Activated CD4-positive, CD25-positive, alpha-beta regulatory T cell (primary cell): Measurements from ENCODE around the gene ACBD4.
"Not testable (repeated sequence)": the region's sequence is repeated elsewhere in the genome, so short reads cannot be mapped to it uniquely, and the experiment has no call there.

Source experiments
- DNase-seq, 4 experiments: peaks; one replicate each; lab custom pipeline; 2025; lab: John Stamatoyannopoulos, UW

The ACBD4 gene

GRCh38 chr17:45119964-45120363 lies 15.5 kb upstream of the ACBD4 start:
- no peak for DNase-seq

- no peak for DNase-seq
These were observed 14.9 kb upstream of the ACBD4 start for GRCh38 chr17:45120558-45120957.

- DNase-seq: no peak
These were observed 14.4 kb upstream of the ACBD4 start for GRCh38 chr17:45121055-45121454.

- DNase-seq: no peak
These were observed 12.3 kb upstream of the ACBD4 start for GRCh38 chr17:45123076-45123770.

- DNase-seq: peak in 2 of 4 experiments; percentile 18 to 20
These were observed 11.3 kb upstream of the ACBD4 start for GRCh38 chr17:45123930-45124796.

- DNase-seq: not testable (repeated sequence)
These were observed 10.7 kb upstream of the ACBD4 start for GRCh38 chr17:45124797-45125122.

- no peak for DNase-seq
These were observed 10.0 kb upstream of the ACBD4 start for GRCh38 chr17:45125509-45125908.

GRCh38 chr17:45127207-45127547 lies 8.3 kb upstream of the ACBD4 start:
- no peak for DNase-seq

- no peak for DNase-seq
These were observed 7.8 kb upstream of the ACBD4 start for GRCh38 chr17:45127548-45128300.

GRCh38 chr17:45128331-45128730 lies 7.2 kb upstream of the ACBD4 start:
- DNase-seq: no peak

- DNase-seq: no peak
These were observed 6.5 kb upstream of the ACBD4 start for GRCh38 chr17:45128989-45129388.

- no peak for DNase-seq
These were observed 6.0 kb upstream of the ACBD4 start for GRCh38 chr17:45129426-45129939.

GRCh38 chr17:45129940-45130680 lies 5.4 kb upstream of the ACBD4 start:
- DNase-seq: no peak

- DNase-seq: no peak
These were observed 4.5 kb upstream of the ACBD4 start for GRCh38 chr17:45130681-45131615.

- peak; percentile 32 to 46 (median 40) for DNase-seq
These were observed 3.7 kb upstream of the ACBD4 start for GRCh38 chr17:45131616-45132319.

- peak in 1 of 4 experiments; percentile 51 for DNase-seq
These were observed 3.2 kb upstream of the ACBD4 start, which contains the start of gene PLCD3 for GRCh38 chr17:45132320-45132571. TSS of gene PLCD3 (minus strand) at chr17:45132515. CDS start at chr17:45132410, 105 bp downstream.

GRCh38 chr17:45132572-45133463 lies 2.7 kb upstream of the ACBD4 start:
- peak; percentile 41 to 57 (median 56) for DNase-seq

- DNase-seq: no peak
These were observed 698 bp downstream of the ACBD4 start for GRCh38 chr17:45135978-45136791.
